Activated CD4-positive, alpha-beta T cell treated with anti-CD3 and anti-CD28 coated beads, Interleukin-2, amount 10 ng/mL, durations not matched to agents 24 days and 14 days (primary cell): Measurements from ENCODE around the gene WIPF2. TPM values are rescaled to one million over a fixed set of nuclear protein-coding genes. Genes with fewer than 3 reads are reported as not detected.

Experiments used
- DNase-seq: peaks from one replicate; pipeline ENCODE4 v3.0.0; 2022
- H3K27ac Mint-ChIP-seq: one replicate; pipeline ENCODE4 v1.8.0; 2022; ENCODE audit warnings: mild to moderate bottlenecking, mixed read lengths
- H3K27me3 Mint-ChIP-seq: one replicate; pipeline ENCODE4 v1.8.0; 2022; ENCODE audit warnings: mixed read lengths
- H3K36me3 Mint-ChIP-seq: one replicate; pipeline ENCODE4 v1.8.0; 2022; ENCODE audit warnings: low read depth, mild to moderate bottlenecking, mixed read lengths
- H3K4me1 Mint-ChIP-seq: one replicate; pipeline ENCODE4 v1.8.0; 2021; ENCODE audit warnings: mixed read lengths
- H3K4me3 Mint-ChIP-seq: one replicate; pipeline ENCODE4 v1.8.0; 2022; ENCODE audit warnings: mild to moderate bottlenecking, moderate library complexity, mixed read lengths
- H3K9me3 Mint-ChIP-seq: one replicate; pipeline ENCODE4 v1.8.0; 2021; ENCODE audit warnings: mixed read lengths
- intact Hi-C: fragments of 100-400 bp; cut with micrococcal nuclease; formaldehyde crosslinking; loops from one replicate; pipeline ENCODE4 v1.15.1; 2023
- total RNA-seq: library from RNA; stranded (reverse); gene quantifications from 2 replicates; pipeline ENCODE4 v1.2.3, GENCODE V29; 2022

The WIPF2 gene
- total RNA-seq, 1 donor from 2014 or later, result 25.5 TPM

- peaks cover 8% of the 10 kb centered on the region for H3K36me3 Mint-ChIP-seq
- DNase-seq, result peak; percentile 72
- H3K9me3 Mint-ChIP-seq, result no peaks in the 10 kb centered on the region
- peaks cover 4% of the 10 kb centered on the region for H3K27me3 Mint-ChIP-seq
- peaks cover 83% of the 10 kb centered on the region for H3K4me1 Mint-ChIP-seq
- H3K4me3 Mint-ChIP-seq, result peak overlapping the region; percentile 97
- H3K27ac Mint-ChIP-seq, result peak overlapping the region; percentile 98
- intact Hi-C loops, result loop anchor here (5.0 kb wide), 1 partner anchor 209 kb away; no protein-coding TSS in a partner anchor
Observed at GRCh38 chr17:40320756-40321523, 101.8 kb downstream of the WIPF2 start.

DNA sequence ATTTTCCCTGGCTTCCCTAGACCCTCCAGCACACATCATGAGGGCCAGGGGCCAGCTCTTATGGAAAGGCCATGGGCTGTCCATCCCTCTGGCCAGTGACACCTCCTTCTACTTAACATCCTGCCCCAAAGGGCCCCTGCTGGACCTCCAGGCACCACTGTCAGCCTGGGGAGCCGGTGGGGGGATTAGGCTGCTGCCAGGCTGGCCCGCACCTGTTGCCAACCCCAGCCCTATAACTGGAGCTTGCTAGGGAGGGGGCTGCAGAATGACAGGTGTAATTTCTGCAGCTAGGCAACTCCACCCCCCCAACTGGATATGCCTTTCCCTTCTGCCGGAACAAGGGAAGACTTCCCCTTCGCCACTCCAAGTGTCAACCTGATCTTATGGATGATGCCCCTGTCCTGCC, 102.4 kb downstream of the WIPF2 start:
- peaks cover 4% of the 10 kb centered on the region for H3K27me3 Mint-ChIP-seq
- intact Hi-C loops, result loop anchor here (5.0 kb wide), 1 partner anchor 209 kb away; no protein-coding TSS in a partner anchor
- H3K9me3 Mint-ChIP-seq, result no peaks in the 10 kb centered on the region
- DNase-seq, result peak; percentile 74
- peak overlapping the region; percentile 98 for H3K27ac Mint-ChIP-seq
- peaks cover 83% of the 10 kb centered on the region for H3K4me1 Mint-ChIP-seq
- peak overlapping the region; percentile 97 for H3K4me3 Mint-ChIP-seq
- peaks cover 8% of the 10 kb centered on the region for H3K36me3 Mint-ChIP-seq

DNA sequence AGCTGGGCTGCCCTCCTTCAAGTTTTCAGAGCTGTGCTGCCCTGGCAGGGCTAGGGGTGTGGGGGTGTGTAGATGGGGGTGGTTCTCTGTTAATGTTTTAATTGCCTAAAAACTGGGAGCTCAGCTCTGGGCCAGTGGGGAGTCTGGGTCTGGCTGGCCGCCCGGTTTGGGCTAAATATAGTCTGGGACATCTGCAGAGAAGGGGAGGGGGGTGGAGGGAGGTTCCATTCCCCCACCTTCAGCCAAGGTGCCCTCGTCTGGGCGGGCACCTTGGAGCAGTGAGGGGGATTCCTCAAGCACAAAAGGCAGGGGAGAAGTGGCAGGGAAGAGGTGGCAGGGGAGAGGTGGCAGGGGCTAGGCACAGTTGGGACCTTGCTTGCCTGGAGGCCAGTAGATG, 102.9 kb downstream of the WIPF2 start:
- Mint-ChIP-seq H3K4me1 (peaks cover 87% of the 10 kb centered on the region), H3K9me3 (no peaks in the 10 kb centered on the region), H3K27me3 (peaks cover 4% of the 10 kb centered on the region), H3K27ac (peak overlapping the region; percentile 98), H3K4me3 (peak overlapping the region; percentile 97), H3K36me3 (peaks cover 8% of the 10 kb centered on the region)
- no peak for DNase-seq
- intact Hi-C loops, result loop anchor here (2.0 to 5.0 kb wide), 3 partner anchors 19 to 210 kb away; partner anchors contain the start of gene CDC6

- intact Hi-C loops, result loop anchor here (2.0 to 5.0 kb wide), 3 partner anchors 20 to 210 kb away; partner anchors contain the start of gene CDC6
- peak; percentile 97 for DNase-seq
- peak overlapping the region; percentile 98 for H3K27ac Mint-ChIP-seq
- peaks cover 89% of the 10 kb centered on the region for H3K4me1 Mint-ChIP-seq
- H3K36me3 Mint-ChIP-seq, result peaks cover 8% of the 10 kb centered on the region
- H3K4me3 Mint-ChIP-seq, result peak overlapping the region; percentile 97
- H3K27me3 Mint-ChIP-seq, result peaks cover 4% of the 10 kb centered on the region
- no peaks in the 10 kb centered on the region for H3K9me3 Mint-ChIP-seq
Observed at GRCh38 chr17:40322358-40323315, 103.5 kb downstream of the WIPF2 start.

GRCh38 chr17:40323391-40324381, 104.6 kb downstream of the WIPF2 start:
- peak overlapping the region; percentile 98 for H3K27ac Mint-ChIP-seq
- H3K9me3 Mint-ChIP-seq, result no peaks in the 10 kb centered on the region
- peaks cover 2% of the 10 kb centered on the region for H3K27me3 Mint-ChIP-seq
- peak overlapping the region; percentile 97 for H3K4me3 Mint-ChIP-seq
- peaks cover 10% of the 10 kb centered on the region for H3K36me3 Mint-ChIP-seq
- peaks cover 92% of the 10 kb centered on the region for H3K4me1 Mint-ChIP-seq
- peak; percentile 85 for DNase-seq
- intact Hi-C loops, result loop anchor here (2.0 to 5.0 kb wide), 3 partner anchors 21 to 211 kb away; partner anchors contain the start of gene CDC6

GRCh38 chr17:40325156-40326013, 106.3 kb downstream of the WIPF2 start:
- peaks cover 88% of the 10 kb centered on the region for H3K4me1 Mint-ChIP-seq
- H3K4me3 Mint-ChIP-seq, result peak overlapping the region; percentile 85
- DNase-seq, result peak; percentile 81
- H3K27me3 Mint-ChIP-seq, result peaks cover 2% of the 10 kb centered on the region
- no peaks in the 10 kb centered on the region for H3K9me3 Mint-ChIP-seq
- intact Hi-C loops, result loop anchor here (1.0 kb wide), 1 partner anchor 7 kb away; no protein-coding TSS in a partner anchor
- H3K27ac Mint-ChIP-seq, result peak overlapping the region; percentile 98
- peaks cover 9% of the 10 kb centered on the region for H3K36me3 Mint-ChIP-seq

- Mint-ChIP-seq H3K27me3 (peaks cover 2% of the 10 kb centered on the region), H3K36me3 (peaks cover 11% of the 10 kb centered on the region), H3K4me3 (peak overlapping the region; percentile 85), H3K9me3 (no peaks in the 10 kb centered on the region), H3K27ac (peak overlapping the region; percentile 93), H3K4me1 (peaks cover 86% of the 10 kb centered on the region)
- intact Hi-C loops, result loop anchor here (1.0 kb wide), 1 partner anchor 8 kb away; no protein-coding TSS in a partner anchor
- peak; percentile 86 for DNase-seq
Observed at GRCh38 chr17:40326014-40326831, 107.1 kb downstream of the WIPF2 start.

DNA sequence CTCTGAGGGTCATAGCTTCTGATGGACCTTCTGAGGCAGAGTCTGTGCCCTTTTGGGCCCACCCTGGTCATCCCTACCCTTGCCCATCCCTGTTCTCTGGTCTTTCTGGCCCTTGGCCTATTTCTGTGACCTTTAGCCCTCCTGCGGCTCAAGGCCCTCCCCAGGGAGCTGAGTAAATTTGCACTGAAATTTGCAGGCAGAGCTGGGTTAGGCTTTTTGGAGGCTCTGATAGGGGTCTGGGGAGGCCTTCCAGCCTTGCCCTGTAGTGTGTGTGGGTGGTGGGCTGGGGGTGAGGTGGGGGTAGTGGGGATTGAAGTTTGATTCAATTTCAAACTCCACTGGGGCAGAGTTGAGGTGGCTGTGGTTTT, 107.7 kb downstream of the WIPF2 start:
- H3K9me3 Mint-ChIP-seq, result no peaks in the 10 kb centered on the region
- peak overlapping the region; percentile 85 for H3K4me3 Mint-ChIP-seq
- intact Hi-C loops, result loop anchor here (1.0 kb wide), 1 partner anchor 9 kb away; no protein-coding TSS in a partner anchor
- H3K36me3 Mint-ChIP-seq, result peaks cover 17% of the 10 kb centered on the region
- no peak for DNase-seq
- peaks cover 86% of the 10 kb centered on the region for H3K4me1 Mint-ChIP-seq
- peaks cover 2% of the 10 kb centered on the region for H3K27me3 Mint-ChIP-seq
- H3K27ac Mint-ChIP-seq, result peak overlapping the region; percentile 93

- intact Hi-C loops, result no loop called here
- Mint-ChIP-seq H3K4me3 (peak overlapping the region; percentile 85), H3K4me1 (peaks cover 82% of the 10 kb centered on the region), H3K9me3 (no peaks in the 10 kb centered on the region), H3K27me3 (peaks cover 2% of the 10 kb centered on the region), H3K27ac (peak overlapping the region; percentile 93), H3K36me3 (peaks cover 19% of the 10 kb centered on the region)
- peak; percentile 70 for DNase-seq
Observed at GRCh38 chr17:40327244-40327729, 108.2 kb downstream of the WIPF2 start.

DNA sequence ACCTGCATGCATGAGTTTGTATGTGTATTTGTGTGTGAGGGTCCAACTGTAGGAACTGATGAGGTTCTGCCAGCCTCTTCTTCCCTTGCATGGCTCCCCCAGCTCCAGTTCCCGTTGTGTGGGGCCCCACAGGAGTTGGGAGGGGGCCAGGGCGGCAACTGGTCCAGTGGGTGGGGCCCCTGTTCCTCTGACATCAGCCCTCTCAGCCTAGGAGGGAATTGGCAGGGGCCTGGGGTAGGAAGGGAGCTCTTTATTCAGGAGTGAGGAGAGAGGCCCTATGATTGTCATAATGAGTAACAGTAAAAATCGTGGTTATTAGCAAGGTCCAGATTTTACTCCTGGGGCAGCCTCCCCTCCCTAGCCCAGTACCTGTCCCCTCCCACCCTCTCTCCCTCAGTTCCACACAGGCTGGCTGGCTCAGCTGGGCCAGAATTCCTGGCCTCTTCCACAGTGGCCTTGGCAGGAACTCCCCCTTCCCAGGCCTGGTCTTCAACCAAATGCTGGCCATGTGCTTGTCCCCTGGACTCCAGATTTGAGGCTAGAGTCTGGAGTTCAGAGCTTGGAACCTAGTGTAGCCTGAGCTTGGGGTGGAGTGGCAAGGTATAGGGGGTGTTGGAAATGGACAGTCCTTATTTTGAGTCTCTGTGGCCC, 108.8 kb downstream of the WIPF2 start:
- Mint-ChIP-seq H3K27me3 (no peaks in the 10 kb centered on the region), H3K36me3 (peaks cover 22% of the 10 kb centered on the region), H3K4me3 (peak overlapping the region; percentile 85), H3K4me1 (peaks cover 81% of the 10 kb centered on the region), H3K9me3 (no peaks in the 10 kb centered on the region), H3K27ac (peak overlapping the region; percentile 93)
- DNase-seq, result no peak
- intact Hi-C loops, result no loop called here

GRCh38 chr17:40328386-40328766, 109.3 kb downstream of the WIPF2 start:
- H3K36me3 Mint-ChIP-seq, result peaks cover 23% of the 10 kb centered on the region
- no peaks in the 10 kb centered on the region for H3K27me3 Mint-ChIP-seq
- no peak for DNase-seq
- peaks cover 77% of the 10 kb centered on the region for H3K4me1 Mint-ChIP-seq
- no peaks in the 10 kb centered on the region for H3K9me3 Mint-ChIP-seq
- H3K27ac Mint-ChIP-seq, result no peak overlapping the region
- intact Hi-C loops, result no loop called here
- no peak overlapping the region for H3K4me3 Mint-ChIP-seq
